Ovary (tissue), 9 donors: ENCODE data around the gene ANKMY1. TPM values are rescaled to one million over a fixed set of nuclear protein-coding genes. Genes with fewer than 3 reads are reported as not detected.

Experiments used
- DNase-seq, 5 donors: peaks; one replicate each; pipeline ENCODE4 v3.0.0-alpha.2; 2019 to 2020
- H3K27ac ChIP-seq, 2 donors: fragments of 200-600 bp; one replicate each; pipeline versions ENCODE4 v1.5.1 to v1.8.0; 2019 to 2022
- H3K27me3 ChIP-seq: fragments of 200-600 bp; one replicate; pipeline ENCODE4 v1.8.0; 2022
- H3K36me3 ChIP-seq: fragments of 200-600 bp; sonication (generic); one replicate; pipeline ENCODE4 v1.5.1; 2019
- H3K4me1 ChIP-seq: one replicate; pipeline ENCODE4 v1.8.1; 2013; ENCODE audit warnings: mild to moderate bottlenecking, moderate library complexity; ENCODE audit not compliant: insufficient read depth
- H3K4me3 ChIP-seq: fragments of 200-600 bp; sonication (generic); one replicate; pipeline ENCODE4 v1.5.1; 2017
- H3K9me3 ChIP-seq, 2 donors: fragments of 200-600 bp in 1 of 2; sonication (generic) in 1 of 2; one replicate each; pipeline versions ENCODE4 v1.5.1 to v1.8.1; 2013 to 2019; ENCODE audit warnings: mild to moderate bottlenecking in 1 of 2, moderate library complexity in 1 of 2
- CTCF ChIP-seq, 3 donors: fragments of 450-650 bp in 2 of 3; fragments of 200-600 bp in 1 of 3; IDR thresholded peaks; one replicate each; pipeline versions ENCODE4 v1.5.1 to v1.8.0; 2016 to 2022; ENCODE audit warnings: antibody characterized with exemption in 3 of 3, mild to moderate bottlenecking in 1 of 3
- EP300 ChIP-seq: sonication (generic); formaldehyde crosslinking; IDR thresholded peaks from one replicate; pipeline ENCODE4 v1.6.1; 2017; ENCODE audit warnings: antibody characterized with exemption
- POLR2A ChIP-seq: fragments of 450-650 bp; IDR thresholded peaks from one replicate; pipeline ENCODE4 v1.6.1; 2017; ENCODE audit warnings: antibody characterized with exemption, mild to moderate bottlenecking, moderate library complexity
- WGBS, 3 donors: extraction: QIAGEN DNeasy Blood & Tissue Kit in 1 of 3; methylation state at CpG; one replicate each; pipeline versions ENCODE4 v1.1.5 to v1.1.7; 2013 to 2017; 5-methylcytosine and 5-hydroxymethylcytosine counted together
- intact Hi-C, 4 donors: fragments of 100-400 bp; cut with DNase I; formaldehyde crosslinking; loops; one replicate each; pipeline versions ENCODE4 v1.11.0 to v1.15.1; 2022 to 2023
- polyA plus RNA-seq, 2 donors: library from polyadenylated mRNA; stranded (reverse); fragments of 200-250 nt in 1 of 2; fragments of 350-450 nt in 1 of 2; fragmentation: Illumina TruSeq in 1 of 2; extraction: RNeasy Lipid Tissue Mini Kit (QIAGEN cat#74804) in 1 of 2; gene quantifications; one replicate each; pipeline ENCODE4 v1.2.3, GENCODE V29; 2013 to 2014
- total RNA-seq, 7 donors: library from RNA; depleted of rRNA in 2 of 7; stranded (reverse); fragments of >200 nt in 2 of 7; fragmentation: NEBNext Ultra II Directional in 3 of 7; extraction: Animal tissue kit (Norgen Biotek cat#: 25700) in 3 of 7; gene quantifications; one replicate each; pipeline versions ENCODE4 v1.1.0 to v1.2.4, GENCODE V29; 2016 to 2023
- donor health status: DM: no; HTN: no; CAD: no; lungs with moderate emphysema.
- donor health status: DM: no; HTN: no; CAD: no.
- donor health status: Bipolar disorder and iron deficiency.
- donor health status: DM: yes; HTN: yes; CAD: no.
- donor health status: DM: no; HTN: no; CAD: no.
- donor health status: DM: yes; HTN: yes; CAD: no.

Gene ANKMY1
- total and polyA plus RNA-seq, 9 donors: 11.5 to 24.2 (median 19.0) TPM

GRCh38 chr2:240460253-240460711 is 97.5 kb downstream of the ANKMY1 start:
- DNase-seq: peak in 2 of 5 donors; percentile 15 to 18
- H3K4me1 ChIP-seq: peaks cover 8% of the 10 kb centered on the region
- no peaks in the 10 kb centered on the region for H3K27me3 ChIP-seq
- TF ChIP-seq POLR2A (no peak), CTCF (IDR thresholded peaks at IDR 0.05) (no peak)
- no peak overlapping the region for H3K27ac ChIP-seq
- no peaks in the 10 kb centered on the region for H3K36me3 ChIP-seq
- H3K9me3 ChIP-seq: no peaks in the 10 kb centered on the region
- H3K4me3 ChIP-seq: no peak overlapping the region
- WGBS, 3 donors: 93 to 96% (median 94%) methylated on average over 16 of the region's 16 CpGs
- intact Hi-C loops: no loop called here

DNA sequence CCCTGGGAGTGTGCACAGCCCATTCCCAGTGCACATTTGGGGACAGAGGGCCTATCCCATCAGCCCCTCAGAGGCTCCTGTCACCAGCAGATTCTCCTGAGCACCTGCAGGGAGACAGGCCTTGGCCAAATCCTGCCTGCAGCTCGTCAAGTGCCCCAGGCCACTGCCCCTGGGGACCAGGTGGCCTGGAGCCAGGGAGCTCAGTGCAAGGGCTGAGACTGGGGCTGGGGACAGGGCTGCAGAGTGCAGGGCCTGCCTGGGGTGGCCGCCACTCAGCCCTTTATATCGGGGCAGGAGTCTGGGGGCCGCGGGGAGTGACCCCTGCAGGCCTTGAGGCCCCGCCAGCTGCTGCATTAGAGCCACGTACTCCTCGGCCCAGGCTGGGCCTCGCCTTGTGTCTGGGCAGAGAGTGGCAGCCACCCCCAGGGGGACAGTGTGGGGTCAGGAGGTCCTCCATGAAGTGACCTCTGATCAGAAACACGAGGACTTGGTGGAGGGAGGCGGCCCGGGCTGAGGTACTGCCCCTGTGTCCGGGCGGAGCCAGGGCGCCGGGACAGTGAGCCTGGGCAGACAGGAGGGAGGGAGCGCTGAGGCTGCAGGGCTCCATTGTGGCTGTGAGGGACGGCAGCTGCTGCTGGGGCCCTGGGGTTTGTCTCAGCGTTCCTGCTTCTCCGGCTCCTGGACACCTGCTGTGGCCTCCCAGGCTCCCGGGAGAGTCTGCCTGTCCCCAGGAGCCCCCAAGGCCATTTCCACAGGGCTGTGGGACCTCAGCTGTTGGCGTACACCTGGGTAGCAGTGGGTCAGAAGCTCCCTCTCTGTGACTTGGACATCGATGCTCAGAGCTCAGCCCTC is 98.2 kb downstream of the ANKMY1 start:
- Histone ChIP-seq H3K4me1 (peaks cover 14% of the 10 kb centered on the region), H3K27ac (no peak overlapping the region), H3K9me3 (no peaks in the 10 kb centered on the region), H3K4me3 (no peak overlapping the region), H3K27me3 (no peaks in the 10 kb centered on the region), H3K36me3 (no peaks in the 10 kb centered on the region)
- TF ChIP-seq EP300 (no peak), CTCF (IDR thresholded peaks at IDR 0.05) (no peak), POLR2A (no peak)
- intact Hi-C loops: no loop called here
- peak; percentile 8 to 34 (median 26) for DNase-seq
- 78 to 80% (median 79%) methylated on average over 20 to 23 of the region's 23 CpGs for WGBS, 3 donors

DNA sequence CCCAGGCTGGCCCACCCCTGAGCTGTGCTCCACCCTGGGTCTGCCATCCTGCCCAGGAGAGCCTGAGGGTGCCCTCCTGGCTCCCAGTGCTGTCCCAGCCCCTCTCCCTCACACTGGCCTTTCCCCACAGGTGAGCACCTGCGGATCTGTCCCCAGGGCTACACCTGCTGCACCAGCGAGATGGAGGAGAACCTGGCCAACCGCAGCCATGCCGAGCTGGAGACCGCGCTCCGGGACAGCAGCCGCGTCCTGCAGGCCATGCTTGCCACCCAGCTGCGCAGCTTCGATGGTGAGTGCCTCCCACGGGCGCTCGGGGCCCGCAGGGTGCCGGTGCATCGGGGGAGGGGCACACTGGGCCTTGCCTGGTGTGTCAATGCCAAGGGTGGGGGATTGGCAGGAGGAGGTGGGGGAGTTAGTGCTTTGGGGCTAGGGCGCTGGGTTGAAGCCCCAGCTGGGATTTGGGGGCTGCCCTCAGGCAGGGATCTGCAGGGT is 98.8 kb downstream of the ANKMY1 start:
- peak in 4 of 5 donors; percentile 17 to 41 (median 26) for DNase-seq
- Histone ChIP-seq H3K4me3 (no peak overlapping the region), H3K4me1 (peaks cover 15% of the 10 kb centered on the region), H3K9me3 (no peaks in the 10 kb centered on the region), H3K27ac (no peak overlapping the region), H3K36me3 (no peaks in the 10 kb centered on the region), H3K27me3 (no peaks in the 10 kb centered on the region)
- TF ChIP-seq CTCF (IDR thresholded peaks at IDR 0.05): no peak
- no peak for TF ChIP-seq POLR2A
- no peak for TF ChIP-seq EP300
- WGBS, 3 donors: 85 to 89% (median 86%) methylated on average over 18 of the region's 18 CpGs
- intact Hi-C loops: no loop called here

GRCh38 chr2:240458044-240458899 is 99.5 kb downstream of the ANKMY1 start:
- Histone ChIP-seq H3K4me3 (no peak overlapping the region), H3K9me3 (no peaks in the 10 kb centered on the region), H3K4me1 (peaks cover 15% of the 10 kb centered on the region), H3K27me3 (no peaks in the 10 kb centered on the region), H3K36me3 (no peaks in the 10 kb centered on the region), H3K27ac (no peak overlapping the region)
- 77 to 86% (median 83%) methylated on average over 16 of the region's 16 CpGs for WGBS, 3 donors
- intact Hi-C loops: no loop called here
- TF ChIP-seq CTCF (IDR thresholded peaks at IDR 0.05) (no peak), EP300 (no peak), POLR2A (no peak)
- peak; percentile 7 to 34 (median 18) for DNase-seq
